Activated naive CD4-positive, alpha-beta T cell treated with anti-CD3 and anti-CD28 coated beads, Interleukin-2, amount 50 U/mL, for 72 hours (primary cell): ENCODE measurements around the gene ANG. TPM values are rescaled to one million over a fixed set of nuclear protein-coding genes. Genes with fewer than 3 reads are reported as not detected.
"Not testable (repeated sequence)": the region's sequence is repeated elsewhere in the genome, so short reads cannot be mapped to it uniquely, and the experiment has no call there.

Experiments used
- ATAC-seq, 2 donors: fragments of 150-1000 bp; cut with Tn5 transposase; 2 replicates each; pipeline ENCODE4 v1.10.0; 2021; ENCODE audit warnings: mild to moderate bottlenecking in 2 of 2, moderate library complexity in 2 of 2
- DNase-seq, 2 donors: peaks; one replicate each; pipeline ENCODE4 v3.0.0; 2021 to 2022; ENCODE audit warnings: low spot score in 2 of 2
- H3K27ac Mint-ChIP-seq, 2 donors: one replicate each; pipeline ENCODE4 v1.8.0; 2022; ENCODE audit warnings: mild to moderate bottlenecking in 2 of 2, mixed read lengths in 2 of 2
- H3K36me3 Mint-ChIP-seq, 2 donors: one replicate each; pipeline ENCODE4 v1.8.0; 2022; ENCODE audit warnings: mixed read lengths in 2 of 2
- H3K9me3 Mint-ChIP-seq, 2 donors: one replicate each; pipeline ENCODE4 v1.8.0; 2022; ENCODE audit warnings: mixed read lengths in 2 of 2
- total RNA-seq, 2 donors: library from RNA; stranded (reverse); gene quantifications; one replicate each; pipeline ENCODE4 v1.2.3, GENCODE V29; 2022

The ANG gene
- total RNA-seq, 2 donors from 2014 or later = 0.48 to 4.1 TPM

DNA sequence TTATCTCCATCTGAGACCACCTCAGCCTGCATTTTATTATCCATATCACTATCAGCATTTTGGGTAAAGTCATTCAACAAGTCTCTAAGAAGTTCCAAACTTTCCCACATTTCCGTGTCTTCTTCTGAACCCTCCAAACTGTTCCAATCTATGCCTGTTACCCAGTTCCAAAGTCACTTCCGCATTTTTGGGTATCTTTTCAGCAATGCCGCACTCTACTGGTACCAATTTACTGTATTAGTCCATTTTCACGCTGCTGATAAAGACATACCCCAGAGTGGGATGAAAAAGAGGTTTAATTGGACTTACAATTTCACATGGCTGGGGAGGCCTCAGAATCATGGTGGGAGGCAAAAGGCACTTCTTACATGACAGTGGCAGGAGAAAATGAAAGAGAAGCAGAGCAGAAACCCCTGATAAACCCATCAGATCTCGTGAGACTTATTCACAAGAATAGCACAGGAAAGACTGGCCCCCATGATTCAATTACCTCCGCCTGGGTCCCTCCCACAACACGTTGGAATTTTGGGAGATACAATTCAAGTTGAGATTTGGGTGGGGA is 22.1 kb upstream of the ANG start:
- not testable (repeated sequence) for H3K27ac Mint-ChIP-seq, ATAC-seq, DNase-seq, H3K9me3 Mint-ChIP-seq
- peaks cover 0 to 10% of the 10 kb centered on the region in 2 donors for H3K36me3 Mint-ChIP-seq

DNA sequence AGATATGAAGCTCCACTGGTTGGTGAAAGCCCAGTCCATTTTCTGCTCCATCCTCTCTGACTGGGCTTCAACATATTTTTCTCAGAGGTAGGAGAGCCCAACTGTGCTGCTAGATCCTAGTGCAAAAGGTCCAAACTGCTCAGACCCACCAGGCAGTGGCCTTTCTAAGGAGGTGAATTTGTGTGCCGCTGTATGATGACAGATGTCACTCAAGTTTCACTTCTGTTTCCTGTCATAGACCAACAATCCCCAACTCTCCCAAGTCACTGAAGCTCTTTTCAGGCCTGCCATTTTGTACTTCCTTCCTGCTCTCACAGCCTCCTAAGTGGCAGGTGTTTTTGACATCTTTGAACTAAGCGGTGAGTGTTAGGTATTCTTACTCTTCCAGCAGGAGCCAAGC is 20.6 kb upstream of the ANG start:
- ATAC-seq (peak; percentile 76 to 77), DNase-seq (no peak)
- Mint-ChIP-seq H3K36me3 (peaks cover 0 to 10% of the 10 kb centered on the region in 2 donors), H3K9me3 (peaks cover 5 to 8% of the 10 kb centered on the region in 2 donors), H3K27ac (peak overlapping the region; percentile 55 to 81)

DNA sequence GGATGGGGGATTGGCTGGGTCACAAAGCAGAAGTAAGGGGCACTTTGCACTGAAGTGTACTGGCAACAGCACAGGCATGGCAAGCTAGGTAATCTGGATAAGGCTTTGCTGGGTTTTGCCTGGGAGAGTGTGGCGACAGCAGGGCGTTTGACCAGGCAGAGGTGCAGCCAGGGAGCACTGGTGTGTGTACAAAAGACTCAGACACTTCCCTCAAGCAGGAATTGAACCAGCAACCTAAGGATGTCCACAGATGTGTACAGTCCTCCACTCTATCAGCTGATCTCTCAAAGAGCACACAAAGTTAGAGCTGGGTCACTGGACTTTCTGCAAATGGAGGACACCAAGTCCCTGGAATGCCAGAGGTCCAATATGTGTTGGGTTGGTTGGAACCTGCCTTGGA is 19.6 kb upstream of the ANG start:
- no peak for DNase-seq
- ATAC-seq = no peak
- peaks cover 0 to 10% of the 10 kb centered on the region in 2 donors for H3K36me3 Mint-ChIP-seq
- H3K27ac Mint-ChIP-seq = peak overlapping the region in 1 of 2 donors; percentile 55
- H3K9me3 Mint-ChIP-seq = peaks cover 5 to 8% of the 10 kb centered on the region in 2 donors

DNA sequence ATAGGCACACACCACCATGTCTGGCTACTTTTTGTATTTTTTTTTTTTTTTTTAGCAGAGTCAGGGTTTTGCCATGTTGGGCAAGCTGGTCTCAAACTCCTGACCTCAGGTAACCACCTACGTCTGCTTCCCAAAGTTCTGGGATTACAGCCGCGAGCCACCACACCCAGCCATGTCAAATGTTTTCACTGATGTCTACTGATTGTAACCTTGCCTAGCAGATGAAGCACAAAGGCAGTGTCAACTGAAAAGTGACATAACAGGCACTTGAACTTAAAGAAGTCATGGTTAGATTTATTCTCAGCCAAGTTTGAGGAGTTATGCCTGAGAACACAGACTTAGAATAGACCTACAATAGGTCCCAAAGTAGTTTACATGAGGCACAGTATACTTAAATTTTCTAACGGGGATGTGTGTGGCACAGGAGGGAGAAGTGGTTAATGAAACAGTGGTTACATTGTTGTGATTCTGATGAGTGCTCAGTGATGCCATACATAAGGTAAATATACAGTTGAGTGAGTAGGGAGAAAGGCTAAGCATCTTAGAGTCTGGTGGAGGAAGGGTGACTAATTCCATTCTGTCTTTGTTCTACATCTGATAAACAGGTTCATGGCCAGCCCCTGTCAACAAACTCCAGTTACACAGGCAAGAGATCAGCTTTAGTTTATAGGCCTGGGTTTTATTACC is 16.8 kb upstream of the ANG start:
- H3K9me3 Mint-ChIP-seq = peaks cover 5 to 8% of the 10 kb centered on the region in 2 donors
- DNase-seq = no peak
- no peak for ATAC-seq
- H3K27ac Mint-ChIP-seq = no peak overlapping the region
- peaks cover 0 to 10% of the 10 kb centered on the region in 2 donors for H3K36me3 Mint-ChIP-seq

DNA sequence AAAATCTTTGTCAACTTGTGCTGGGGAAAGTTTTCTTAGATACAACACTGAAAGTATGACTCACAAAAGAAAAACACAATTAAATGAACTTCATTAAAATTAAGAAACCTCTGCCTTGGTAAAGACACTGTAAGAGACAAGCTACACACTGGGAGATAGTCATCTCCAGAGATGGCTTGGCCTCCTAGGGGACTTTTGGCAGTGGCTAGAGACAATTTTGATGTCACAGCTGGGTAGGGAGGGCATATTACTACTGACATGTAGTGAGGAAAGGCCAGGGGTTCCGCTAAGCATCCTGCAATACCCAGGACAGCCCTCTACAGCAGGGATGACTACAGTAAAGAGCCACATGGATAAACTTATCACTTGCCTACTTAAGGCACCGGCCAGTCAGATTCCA is 12.9 kb upstream of the ANG start:
- Mint-ChIP-seq H3K36me3 (no peaks in the 10 kb centered on the region), H3K9me3 (no peaks in the 10 kb centered on the region), H3K27ac (no peak overlapping the region)
- ATAC-seq = peak; percentile 51 to 75
- DNase-seq = no peak

DNA sequence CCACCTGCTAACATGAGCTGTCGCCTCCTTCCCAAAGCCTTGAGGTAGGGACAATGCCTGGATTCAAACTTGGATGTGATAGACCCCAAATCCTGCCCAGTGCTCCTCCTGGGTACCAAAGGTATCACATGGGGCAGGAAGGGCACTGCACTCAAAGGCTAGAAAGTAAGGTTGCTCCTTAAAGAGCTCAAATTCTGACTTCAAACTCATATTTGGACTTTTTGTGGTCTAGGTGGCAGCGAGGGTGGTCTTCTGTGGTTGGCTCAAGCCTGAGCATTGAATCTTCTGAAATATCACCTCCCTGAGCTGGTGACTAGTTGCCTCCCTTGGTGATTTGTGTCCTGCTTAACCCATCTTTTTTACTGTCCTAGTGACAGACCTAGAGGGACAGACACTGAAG is 12.5 kb upstream of the ANG start:
- peak in 1 of 2 donors; percentile 23 for ATAC-seq
- no peaks in the 10 kb centered on the region for H3K9me3 Mint-ChIP-seq

DNA sequence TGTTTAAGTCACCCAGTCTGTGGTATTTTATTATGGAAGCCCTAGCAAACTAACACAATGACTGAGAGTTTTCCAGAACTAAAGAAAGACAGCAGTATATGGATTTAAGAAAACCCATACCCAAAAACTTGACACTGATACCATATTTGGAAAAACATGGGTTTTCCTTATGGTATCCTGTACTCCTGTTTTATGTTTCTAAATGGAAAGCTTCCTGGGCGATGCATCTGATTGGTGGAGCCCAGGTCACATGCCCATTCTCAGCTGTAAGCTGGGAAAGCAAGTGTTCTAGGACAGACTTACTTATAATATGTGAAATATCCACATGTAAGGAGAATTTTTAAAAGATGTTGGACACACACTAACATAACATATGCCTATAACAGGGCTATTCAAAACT is 8.7 kb upstream of the ANG start:
- Mint-ChIP-seq H3K9me3 (no peaks in the 10 kb centered on the region), H3K36me3 (peaks cover 0 to 5% of the 10 kb centered on the region in 2 donors), H3K27ac (no peak overlapping the region)
- DNase-seq = no peak
- no peak for ATAC-seq

More for the DNA sequence above, 12.5 kb upstream of the ANG start:
- Mint-ChIP-seq H3K36me3 (no peaks in the 10 kb centered on the region), H3K27ac (no peak overlapping the region)
- no peak for DNase-seq

DNA sequence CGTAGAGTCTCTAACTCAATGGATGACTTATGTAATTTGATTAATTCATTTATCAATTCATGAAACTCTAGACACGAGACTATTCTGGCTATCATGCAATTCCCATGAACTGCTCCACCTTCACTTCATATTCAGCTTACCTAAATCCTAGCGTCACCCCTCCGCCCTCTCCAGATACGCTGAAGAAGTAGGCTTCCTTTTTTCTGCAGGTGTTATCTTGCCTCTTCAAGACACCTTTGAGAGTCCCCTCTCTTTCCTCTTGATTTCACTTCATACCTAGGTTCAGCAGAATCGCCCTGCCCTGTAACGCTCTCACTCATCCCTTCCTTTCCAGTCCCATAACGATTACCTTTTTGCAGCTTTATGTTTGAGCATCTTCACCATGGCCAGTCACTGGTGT is 8.2 kb upstream of the ANG start:
- Mint-ChIP-seq H3K27ac (no peak overlapping the region), H3K36me3 (peaks cover 0 to 5% of the 10 kb centered on the region in 2 donors), H3K9me3 (no peaks in the 10 kb centered on the region)
- no peak for ATAC-seq
- no peak for DNase-seq

DNA sequence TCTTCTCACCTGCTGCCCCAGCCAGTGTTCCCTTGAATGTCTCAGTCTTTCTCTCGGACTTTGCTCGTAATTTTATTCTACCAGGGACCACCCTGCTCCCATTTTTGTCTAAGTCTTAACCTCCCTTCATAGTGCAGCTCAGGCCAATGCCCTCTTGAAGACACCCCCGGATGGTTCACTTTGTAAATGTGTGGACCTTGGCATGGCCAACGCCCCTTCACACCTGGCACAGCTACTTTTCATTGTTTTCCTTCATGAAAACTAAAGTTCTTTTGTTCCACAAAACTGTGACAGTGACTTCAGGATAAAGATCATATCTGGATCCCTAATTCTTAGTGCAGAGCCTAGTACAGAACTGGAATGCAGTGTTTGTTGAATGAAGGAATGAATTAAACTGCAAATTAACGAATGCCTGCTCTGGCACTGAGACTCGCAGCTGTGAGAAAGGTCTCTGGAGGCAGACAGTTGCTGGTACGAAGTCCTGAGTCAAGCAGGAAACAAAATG is 7.7 kb upstream of the ANG start:
- ATAC-seq (no peak), DNase-seq (no peak)
- Mint-ChIP-seq H3K9me3 (no peaks in the 10 kb centered on the region), H3K36me3 (peaks cover 0 to 5% of the 10 kb centered on the region in 2 donors), H3K27ac (no peak overlapping the region)

DNA sequence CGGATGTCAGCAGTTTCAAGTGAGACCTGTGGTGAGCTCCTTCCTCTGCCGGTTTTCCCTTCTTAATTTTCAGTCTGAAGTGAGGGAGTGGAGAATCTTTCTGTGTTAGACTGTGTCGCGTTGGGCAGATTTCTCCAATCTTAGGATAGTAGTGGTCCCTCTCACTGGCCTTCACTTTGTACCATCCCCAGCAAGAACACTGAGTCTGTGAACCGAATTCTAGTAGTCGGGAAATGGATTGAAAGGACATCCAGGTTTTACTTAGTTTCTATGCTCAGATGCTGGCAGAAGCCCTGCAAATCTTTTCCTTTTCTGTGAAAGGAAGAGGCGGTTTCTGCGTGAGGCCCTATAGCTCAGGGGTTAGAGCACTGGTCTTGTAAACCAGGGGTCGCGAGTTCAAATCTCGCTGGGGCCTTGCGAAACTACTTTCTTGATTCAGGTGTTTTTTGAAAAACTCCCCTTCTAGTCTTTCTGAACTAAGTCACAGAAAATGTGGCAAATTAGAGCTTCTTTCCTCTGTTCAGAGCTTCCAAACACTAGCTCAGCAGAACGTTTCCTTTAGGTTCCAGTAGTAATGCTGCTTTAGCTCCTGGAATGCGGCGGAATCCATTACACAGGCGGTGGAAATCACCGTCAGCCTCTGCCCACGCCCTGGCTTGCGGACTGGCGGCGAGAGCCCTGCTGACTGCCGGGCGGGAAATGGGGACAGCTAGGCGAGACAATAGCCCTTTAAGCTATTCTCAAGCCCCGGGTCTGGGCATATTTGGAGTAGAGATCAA is 7.0 kb upstream of the ANG start:
- ATAC-seq = peak; percentile 18 to 28

DNA sequence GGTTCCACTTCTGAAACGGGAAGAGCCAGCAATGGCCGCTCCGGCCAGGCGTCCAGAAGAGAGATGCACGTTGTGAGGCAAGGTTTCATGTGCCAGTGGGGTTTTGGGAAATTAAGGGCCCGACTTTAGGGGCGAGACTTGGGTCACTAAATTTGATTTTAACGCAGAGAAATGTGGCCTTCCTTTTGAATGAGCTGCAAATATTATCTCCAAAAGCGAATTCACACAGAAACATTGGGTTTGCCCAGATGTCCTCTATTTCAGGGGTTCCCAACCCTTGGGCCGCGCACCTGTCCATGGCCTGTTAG is 6.5 kb upstream of the ANG start:
- ATAC-seq (no peak), DNase-seq (no peak)
- peaks cover 0 to 5% of the 10 kb centered on the region in 2 donors for H3K36me3 Mint-ChIP-seq
- no peak overlapping the region for H3K27ac Mint-ChIP-seq
- no peaks in the 10 kb centered on the region for H3K9me3 Mint-ChIP-seq

More for the DNA sequence above, 7.0 kb upstream of the ANG start:
- no peaks in the 10 kb centered on the region for H3K9me3 Mint-ChIP-seq
- DNase-seq = peak; percentile 84 to 86
- no peak overlapping the region for H3K27ac Mint-ChIP-seq
- peaks cover 0 to 5% of the 10 kb centered on the region in 2 donors for H3K36me3 Mint-ChIP-seq

DNA sequence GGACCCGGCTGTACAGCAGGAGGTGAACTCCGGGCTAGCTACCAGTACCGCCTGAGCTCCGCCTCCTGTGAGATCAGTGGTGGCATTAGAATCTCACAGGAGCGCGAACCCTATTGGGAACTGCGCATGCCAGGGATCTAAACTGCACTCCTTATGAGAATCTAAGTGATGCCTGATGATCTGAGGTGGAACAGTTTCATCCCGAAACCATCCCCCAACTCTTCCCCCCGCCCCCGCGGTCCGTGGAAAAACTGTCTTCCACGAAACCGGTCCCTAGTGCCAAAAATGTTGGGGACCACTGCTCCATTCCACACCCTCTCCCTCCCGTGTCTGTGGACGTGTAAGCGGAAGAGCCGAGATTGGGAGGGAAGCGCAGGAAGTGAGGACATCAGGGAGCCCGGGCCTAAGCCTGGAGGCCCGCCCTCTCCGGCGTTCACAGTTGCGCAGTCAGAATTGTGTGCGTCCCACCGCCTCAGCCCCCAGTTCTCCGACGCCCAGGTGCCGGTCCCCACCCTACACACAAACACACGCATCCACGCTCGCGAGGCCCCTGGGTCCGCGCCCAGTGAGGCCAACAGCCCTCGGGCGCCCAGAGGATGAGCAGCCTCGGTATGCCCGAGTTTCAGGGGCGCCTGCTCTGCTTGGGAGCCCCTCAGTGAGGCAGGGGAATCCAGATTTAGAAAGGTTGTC is 6.0 kb upstream of the ANG start:
- peak; percentile 75 to 77 for ATAC-seq
- peaks cover 0 to 5% of the 10 kb centered on the region in 2 donors for H3K36me3 Mint-ChIP-seq
- H3K9me3 Mint-ChIP-seq = no peaks in the 10 kb centered on the region

DNA sequence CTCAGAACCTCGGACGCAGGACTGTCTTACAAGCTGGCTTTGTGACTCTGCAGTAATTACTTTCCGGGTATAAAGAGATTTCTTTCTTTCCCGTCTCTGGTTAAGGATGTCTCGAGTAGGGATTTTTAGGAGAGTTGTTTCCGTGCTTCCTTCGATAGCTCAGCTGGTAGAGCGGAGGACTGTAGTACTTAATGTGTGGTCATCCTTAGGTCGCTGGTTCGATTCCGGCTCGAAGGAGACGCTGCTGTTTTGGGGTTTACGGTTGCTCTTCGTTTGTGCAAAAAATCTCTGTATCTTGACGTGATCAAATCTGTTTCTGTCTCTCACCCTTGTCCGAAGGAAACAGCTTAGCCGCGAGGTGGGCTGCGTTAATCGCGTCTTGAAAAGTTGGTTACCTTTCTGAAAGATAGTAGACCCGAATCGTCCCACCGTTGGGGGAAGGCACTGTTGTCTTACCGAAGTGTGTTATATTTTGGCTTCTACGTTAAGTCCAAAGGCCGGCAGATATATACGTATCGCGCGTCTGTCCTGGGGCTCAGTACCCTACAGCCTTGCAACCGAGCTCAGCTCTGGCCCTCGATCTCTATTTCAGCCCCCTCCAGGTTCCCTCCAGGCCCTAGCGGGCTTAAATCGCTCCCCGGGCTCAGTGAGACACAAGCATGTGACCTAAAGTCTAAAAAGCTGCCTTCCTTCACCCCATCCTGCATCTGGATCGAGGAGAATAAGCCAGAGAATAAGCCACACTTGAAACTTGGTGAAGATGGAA is 5.3 kb upstream of the ANG start:
- Mint-ChIP-seq H3K9me3 (no peaks in the 10 kb centered on the region), H3K27ac (no peak overlapping the region), H3K36me3 (peaks cover 0 to 5% of the 10 kb centered on the region in 2 donors)
- DNase-seq = peak; percentile 78 to 82
- ATAC-seq = peak; percentile 45 to 50

More for the DNA sequence above, 6.0 kb upstream of the ANG start:
- peak; percentile 74 to 87 for DNase-seq
- no peak overlapping the region for H3K27ac Mint-ChIP-seq

DNA sequence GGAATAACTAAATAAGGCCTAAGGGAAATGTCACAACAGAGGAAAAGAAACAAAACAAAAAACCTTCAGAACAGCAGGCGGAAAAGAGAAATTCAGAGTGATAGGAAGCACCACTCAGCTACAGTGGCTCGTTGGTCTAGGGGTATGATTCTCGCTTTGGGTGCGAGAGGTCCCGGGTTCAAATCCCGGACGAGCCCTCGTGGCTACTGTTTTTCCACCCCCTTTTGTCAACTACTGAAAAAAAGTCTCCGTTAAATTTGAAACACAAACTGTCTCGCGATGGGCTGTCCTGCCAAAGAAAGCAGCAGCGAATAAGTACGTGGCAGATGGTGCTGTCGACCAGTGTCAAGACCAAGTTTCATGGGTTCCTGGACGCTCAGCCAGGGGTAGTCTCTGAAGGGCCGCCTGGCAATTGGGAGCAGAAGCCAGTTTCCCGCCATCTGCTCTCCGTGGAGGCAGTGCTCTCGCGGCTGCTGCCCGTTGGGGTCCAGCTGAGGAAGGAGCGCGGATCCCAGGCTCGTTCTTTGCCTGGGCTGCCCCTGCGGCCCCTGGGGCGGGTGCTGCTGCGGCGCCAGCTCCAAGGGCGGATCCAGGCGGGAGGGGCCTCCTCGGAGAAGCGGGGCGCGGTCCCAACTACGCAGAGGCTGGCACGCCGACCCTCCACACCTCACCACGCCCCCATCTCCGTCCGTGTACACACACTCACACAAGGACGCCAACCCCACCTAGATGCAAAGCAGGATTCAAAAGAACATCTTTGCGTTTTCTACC is 4.5 kb upstream of the ANG start, which contains the start of gene RNASE4:
RNASE4 (plus strand) TSS at position 670 of the 771 bp plus-strand sequence. CDS start 14,812 bp downstream, outside the sequence.
- DNase-seq (peak; percentile 79 to 81), ATAC-seq (peak; percentile 43 to 50)
- no peak within 1 kb of the TSS for H3K27ac Mint-ChIP-seq
- H3K36me3 Mint-ChIP-seq = peaks cover 0 to 5% of the 10 kb centered on the region in 2 donors
- no peaks in the 10 kb centered on the region for H3K9me3 Mint-ChIP-seq

DNA sequence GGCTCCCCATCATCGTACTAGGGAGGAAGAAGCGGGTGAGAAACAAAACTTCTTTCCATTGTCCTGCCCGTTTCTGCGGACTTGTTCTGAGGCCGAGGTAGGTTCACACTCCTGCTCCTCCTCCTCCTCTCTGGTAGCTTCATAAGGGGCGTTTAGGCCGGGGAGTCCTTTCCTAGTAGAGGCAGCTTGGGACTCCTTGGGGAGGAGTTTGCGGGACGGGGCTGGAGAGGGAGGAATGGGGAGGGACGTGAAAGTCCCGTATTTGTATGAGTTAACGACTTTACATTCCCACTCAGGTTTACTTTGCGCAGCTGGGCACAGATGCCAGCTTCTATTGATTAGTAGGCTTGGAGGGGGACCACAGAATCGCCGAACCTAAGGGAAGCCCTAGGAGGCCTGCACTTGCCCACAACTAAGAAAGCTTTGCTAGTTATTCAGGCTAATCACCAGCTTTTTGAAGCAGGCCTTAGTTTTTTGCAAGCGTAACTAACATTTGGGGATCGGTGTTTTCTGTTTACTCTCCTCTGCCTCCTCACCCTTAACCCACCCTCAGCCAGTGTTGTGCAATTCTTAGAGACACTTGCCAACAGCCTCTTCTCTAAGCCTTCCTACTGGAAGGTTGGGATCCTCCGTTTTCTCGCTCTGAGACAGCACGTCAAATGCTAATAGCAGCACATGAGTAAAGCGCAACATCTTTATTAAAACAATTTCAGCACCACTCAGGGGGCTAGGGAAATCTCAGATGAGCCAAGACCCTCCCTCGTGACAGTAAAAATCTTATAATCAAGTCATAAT is 3.7 kb upstream of the ANG start:
- Mint-ChIP-seq H3K27ac (no peak overlapping the region), H3K9me3 (no peaks in the 10 kb centered on the region), H3K36me3 (peaks cover 0 to 5% of the 10 kb centered on the region in 2 donors)
- ATAC-seq = no peak
- DNase-seq = no peak
